ENCODE measurements around the gene GRM2.

GRM2 gene

DNA sequence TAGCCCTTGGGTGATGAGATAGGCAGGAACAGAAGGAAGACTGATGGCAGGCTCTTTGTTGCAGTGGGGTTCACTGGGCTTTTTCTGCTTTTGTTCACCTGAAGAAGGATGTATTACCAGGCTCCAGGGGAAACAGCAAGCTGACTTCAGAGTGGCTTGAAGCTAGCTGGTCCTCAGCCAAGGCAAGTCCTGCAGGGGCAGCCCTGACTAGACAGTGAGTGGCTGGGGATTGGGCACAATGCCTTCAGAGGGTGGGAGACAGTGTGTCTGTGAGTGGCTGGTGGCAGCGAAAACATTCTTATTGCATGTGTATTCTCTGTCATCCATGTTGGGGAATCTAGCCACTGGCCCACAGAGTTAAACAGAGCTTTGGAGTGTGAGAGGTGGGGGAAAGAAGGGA lies 38.1 kb upstream of the GRM2 start:
- POLR2A ChIA-PET, result interaction anchor here (1.2 to 6.8 kb wide), 2 partner anchors 130 to 168 kb away, joined by 3 to 75 read pairs; partner anchors contain the start of genes DCAF1 and RAD54L2

GRCh38 chr3:51669241-51670052 lies 37.4 kb upstream of the GRM2 start:
- ChIA-PET POLR2A (interaction anchor here (1.2 to 6.8 kb wide), 2 partner anchors 131 to 169 kb away, joined by 3 to 75 read pairs; partner anchors contain the start of genes DCAF1 and RAD54L2), CTCF (interaction anchor here (0.6 to 3.5 kb wide), 13 partner anchors 10 to 1054 kb away, joined by 3 to 53 read pairs (median 4); partner anchors contain the start of genes DCAF1 and RAD54L2)
- TF ChIP-seq BHLHE40 (IDR thresholded peaks at IDR 0.05; ENCODE audit: borderline replicate concordance), result no peak
- no peak for TF ChIP-seq ELF4 (IDR thresholded peaks at IDR 0.05)
- TF ChIP-seq L3MBTL2 (conservative IDR thresholded peaks at IDR 0.05), result 0 out of 2 replicates have a peak, but pooled peaks have one; percentile 20
- TF ChIP-seq LEF1 (IDR thresholded peaks at IDR 0.05; ENCODE audit: borderline replicate concordance), result no peak
- TF ChIP-seq NFRKB (IDR thresholded peaks at IDR 0.05), result no peak
- no peak for TF ChIP-seq SP1 (IDR thresholded peaks at IDR 0.05)
- no peak for TF ChIP-seq FOXA1 (IDR thresholded peaks at IDR 0.05)
- peak; percentile 82 for DNase-seq (ENCODE audit: extremely low spot score)

More for the DNA sequence above, 38.1 kb upstream of the GRM2 start:
- no peak for DNase-seq (ENCODE audit: extremely low spot score)
- CTCF ChIA-PET, result interaction anchor here (0.7 to 3.5 kb wide), 6 partner anchors 10 to 168 kb away, joined by 3 to 53 read pairs (median 10); partner anchors contain the start of genes DCAF1 and RAD54L2
- no peak for TF ChIP-seq FOXK2 (IDR thresholded peaks at IDR 0.05)
- TF ChIP-seq CTBP1 (IDR thresholded peaks at IDR 0.05; ENCODE audit: borderline replicate concordance), result no peak
- TF ChIP-seq FOXM1 (IDR thresholded peaks at IDR 0.05; ENCODE audit: borderline replicate concordance), result no peak
- TF ChIP-seq BHLHE40 (IDR thresholded peaks at IDR 0.05; ENCODE audit: borderline replicate concordance), result no peak
- no peak for TF ChIP-seq SUZ12 (IDR thresholded peaks at IDR 0.05)
- TF ChIP-seq ELF4 (IDR thresholded peaks at IDR 0.05), result no peak
- TF ChIP-seq FOXA1 (IDR thresholded peaks at IDR 0.05), result no peak
- TF ChIP-seq TARDBP (IDR thresholded peaks at IDR 0.05), result no peak
- TF ChIP-seq ARNT (IDR thresholded peaks at IDR 0.05), result no peak
- no peak for TF ChIP-seq ZNF384 (IDR thresholded peaks at IDR 0.05)
- TF ChIP-seq NFRKB (IDR thresholded peaks at IDR 0.05), result no peak
- no peak for TF ChIP-seq HDGF (IDR thresholded peaks at IDR 0.05; ENCODE audit: borderline replicate concordance)

DNA sequence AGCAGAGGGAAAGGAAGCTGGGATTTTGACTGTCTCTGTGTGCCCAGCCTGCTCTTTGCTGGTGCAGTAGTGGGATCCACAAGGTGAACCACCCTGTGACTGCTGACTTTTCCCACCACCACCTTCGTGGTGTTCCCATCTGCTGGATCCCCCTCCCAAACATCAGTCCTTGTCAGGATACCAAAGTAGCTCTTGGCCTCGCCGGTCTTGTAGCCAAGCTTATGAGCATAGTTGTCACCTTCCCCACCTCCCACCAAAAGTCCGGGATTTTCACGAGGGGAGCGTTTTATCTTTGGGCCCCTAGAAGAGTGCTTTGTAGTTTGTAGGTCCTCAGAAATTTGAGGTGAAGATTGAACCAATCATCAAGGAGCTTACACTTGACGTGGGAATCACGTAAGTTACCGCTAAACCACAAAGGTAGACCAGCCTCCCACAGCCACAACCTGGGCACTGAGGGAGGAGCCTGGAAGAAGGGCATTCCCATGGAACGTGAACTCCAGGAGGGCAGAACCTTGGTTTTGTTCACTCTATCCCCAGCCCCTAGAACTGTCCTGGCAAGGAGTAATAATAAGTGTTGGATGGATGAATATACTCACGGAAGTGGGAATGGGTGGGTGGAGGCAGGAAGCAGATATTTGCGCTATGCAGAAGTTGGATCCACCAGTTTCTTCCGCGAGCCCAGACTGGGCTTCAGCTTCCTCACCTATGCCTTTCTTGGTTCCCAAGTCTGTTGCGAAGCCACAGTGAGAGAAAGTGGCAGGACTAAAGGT lies 36.6 kb upstream of the GRM2 start:
- CTCF ChIA-PET, result interaction anchor here (0.6 to 3.5 kb wide), 9 partner anchors 9 to 1054 kb away, joined by 3 to 53 read pairs (median 7); partner anchors contain the start of genes DCAF1 and RAD54L2
- DNase-seq (ENCODE audit: extremely low spot score), result no peak
- TF ChIP-seq ELF4 (IDR thresholded peaks at IDR 0.05), result no peak
- no peak for TF ChIP-seq FOXA1 (IDR thresholded peaks at IDR 0.05)
- no peak for TF ChIP-seq BHLHE40 (IDR thresholded peaks at IDR 0.05; ENCODE audit: borderline replicate concordance)
- no peak for TF ChIP-seq ZNF384 (IDR thresholded peaks at IDR 0.05)
- TF ChIP-seq CTBP1 (IDR thresholded peaks at IDR 0.05; ENCODE audit: borderline replicate concordance), result no peak
- TF ChIP-seq SUZ12 (IDR thresholded peaks at IDR 0.05), result no peak
- TF ChIP-seq PKNOX1 (IDR thresholded peaks at IDR 0.05), result no peak
- TF ChIP-seq NFRKB (IDR thresholded peaks at IDR 0.05), result no peak
- TF ChIP-seq L3MBTL2 (conservative IDR thresholded peaks at IDR 0.05), result no peak
- no peak for TF ChIP-seq FOXK2 (IDR thresholded peaks at IDR 0.05)
- TF ChIP-seq SP1 (IDR thresholded peaks at IDR 0.05), result no peak
- no peak for TF ChIP-seq ARNT (IDR thresholded peaks at IDR 0.05)
- TF ChIP-seq TARDBP (IDR thresholded peaks at IDR 0.05), result no peak
- no peak for TF ChIP-seq FOXM1 (IDR thresholded peaks at IDR 0.05; ENCODE audit: borderline replicate concordance)
- TF ChIP-seq LEF1 (IDR thresholded peaks at IDR 0.05; ENCODE audit: borderline replicate concordance), result no peak
- TF ChIP-seq HDGF (IDR thresholded peaks at IDR 0.05; ENCODE audit: borderline replicate concordance), result no peak
- POLR2A ChIA-PET, result interaction anchor here (1.2 to 6.8 kb wide), 3 partner anchors 11 to 170 kb away, joined by 3 to 75 read pairs (median 16); partner anchors contain the start of genes DCAF1 and RAD54L2

- peak; percentile 96 for DNase-seq (ENCODE audit: extremely low spot score)
- POLR2A ChIA-PET, result interaction anchor here (1.2 to 6.8 kb wide), 5 partner anchors 8 to 171 kb away, joined by 3 to 75 read pairs (median 5); partner anchors contain the start of gene DCAF1
- TF ChIP-seq TARDBP (IDR thresholded peaks at IDR 0.05), result peak; percentile 56; the same call in 1 of the 2 replicates
- peak; percentile 54; the same call in 1 of the 2 replicates for TF ChIP-seq L3MBTL2 (conservative IDR thresholded peaks at IDR 0.05)
- 0 out of 2 replicates have a peak, but pooled peaks have one; percentile 27 for TF ChIP-seq HDGF (IDR thresholded peaks at IDR 0.05; ENCODE audit: borderline replicate concordance)
- no peak for TF ChIP-seq SUZ12 (IDR thresholded peaks at IDR 0.05)
- no peak for TF ChIP-seq ELF4 (IDR thresholded peaks at IDR 0.05)
- TF ChIP-seq LEF1 (IDR thresholded peaks at IDR 0.05; ENCODE audit: borderline replicate concordance), result peak; percentile 70
- CTCF ChIA-PET, result interaction anchor here (2.7 to 3.5 kb wide), 3 partner anchors 11 to 170 kb away, joined by 12 to 53 read pairs (median 13); partner anchors contain the start of gene DCAF1
Measured at GRCh38 chr3:51670823-51671733, 35.8 kb upstream of the GRM2 start, which contains the start of gene TEX264. TSS of gene TEX264 (plus strand) at chr3:51671252. CDS start at chr3:51674305, 3,053 bp downstream.

DNA sequence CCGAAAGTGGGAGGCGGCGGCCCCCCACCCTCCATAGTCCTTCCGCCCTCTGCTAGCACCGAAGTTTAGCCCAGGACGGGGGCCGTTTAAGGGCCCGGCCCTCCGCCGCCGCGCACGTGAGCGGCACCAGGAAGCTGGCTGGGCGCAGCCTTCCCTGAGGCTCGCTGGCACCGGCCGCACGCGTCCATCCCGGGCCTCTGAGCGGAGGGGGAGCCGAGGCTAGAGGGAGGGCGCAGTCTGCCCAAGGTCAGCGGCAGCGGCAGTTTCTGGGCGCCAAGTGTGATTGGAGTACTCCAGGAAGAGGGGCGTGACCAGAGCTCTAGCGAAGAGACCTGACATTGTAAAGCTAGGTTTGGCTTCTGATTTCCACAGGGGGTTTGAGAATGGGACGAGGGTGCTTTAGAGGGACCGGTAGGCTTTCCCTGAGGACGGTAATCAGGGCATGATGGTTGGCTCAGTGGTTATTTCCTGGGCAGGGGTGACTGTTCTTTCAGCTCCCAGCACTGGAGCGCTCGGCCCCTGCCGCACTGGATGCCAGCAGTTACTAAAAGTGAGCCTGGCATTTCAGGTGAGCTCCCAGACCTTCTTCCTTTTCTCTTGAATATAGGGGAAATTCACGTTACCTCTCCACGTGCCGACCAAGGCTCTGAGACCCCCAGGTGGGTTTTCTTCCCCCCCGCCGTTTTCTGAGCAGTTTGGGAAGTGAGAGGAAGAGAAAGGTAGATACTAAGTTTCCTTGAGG lies 35.0 kb upstream of the GRM2 start:
- POLR2A ChIA-PET, result interaction anchor here (0.7 to 6.8 kb wide), 7 partner anchors 9 to 171 kb away, joined by 3 to 75 read pairs (median 4); partner anchors contain the start of gene DCAF1
- TF ChIP-seq LEF1 (IDR thresholded peaks at IDR 0.05; ENCODE audit: borderline replicate concordance) (no peak), L3MBTL2 (conservative IDR thresholded peaks at IDR 0.05) (peak; percentile 21; the same call in 1 of the 2 replicates), ELF4 (IDR thresholded peaks at IDR 0.05) (no peak)
- CTCF ChIA-PET, result interaction anchor here (1.0 kb wide), 1 partner anchor 10 kb away, joined by 6 read pairs; no protein-coding TSS in a partner anchor
- peak; percentile 69 for DNase-seq (ENCODE audit: extremely low spot score)
